Endodermal cell (in vitro differentiated cells): ENCODE measurements around the gene SPATA31C1. TPM values are rescaled to one million over a fixed set of nuclear protein-coding genes. Genes with fewer than 3 reads are reported as not detected.

ENCODE experiments used
- DNase-seq: peaks from one replicate; pipeline ENCODE4 v3.0.0-alpha.2; 2017
- H3K27ac ChIP-seq: 2 replicates; pipeline ENCODE4 v1.5.1; 2013; ENCODE audit warnings: mild to moderate bottlenecking, low read depth, low read length, moderate library complexity
- H3K27me3 ChIP-seq: 2 replicates; pipeline ENCODE4 v1.6.1; 2013; ENCODE audit warnings: mild to moderate bottlenecking, low read length, moderate library complexity; ENCODE audit not compliant: insufficient read depth, control insufficient read depth, poor library complexity, severe bottlenecking
- H3K36me3 ChIP-seq: 2 replicates; pipeline ENCODE4 v1.7.0; 2013; ENCODE audit warnings: mild to moderate bottlenecking, low read length, moderate library complexity; ENCODE audit not compliant: control insufficient read depth, insufficient read depth
- H3K4me1 ChIP-seq: one replicate; pipeline ENCODE4 v1.7.0; 2013; ENCODE audit warnings: low read length; ENCODE audit not compliant: control insufficient read depth, insufficient read depth
- H3K4me3 ChIP-seq: 2 replicates; pipeline ENCODE4 v1.5.1; 2013; ENCODE audit warnings: mild to moderate bottlenecking, low read length, moderate library complexity
- H3K9ac ChIP-seq: 2 replicates; pipeline ENCODE4 v1.6.1; 2013; ENCODE audit warnings: mild to moderate bottlenecking, low read length, moderate library complexity; ENCODE audit not compliant: poor library complexity, severe bottlenecking; ENCODE audit errors: extremely low read depth
- H3K9me3 ChIP-seq: 2 replicates; pipeline ENCODE4 v1.6.1; 2013; ENCODE audit warnings: mild to moderate bottlenecking, low read length, moderate library complexity; ENCODE audit not compliant: control insufficient read depth
- H3K27ac Mint-ChIP-seq: 2 replicates; pipeline ENCODE4 v1.8.0; 2020; ENCODE audit warnings: mixed read lengths
- H3K27me3 Mint-ChIP-seq: 2 replicates; pipeline ENCODE4 v1.8.0; 2021; ENCODE audit warnings: mild to moderate bottlenecking, mixed read lengths; ENCODE audit not compliant: insufficient read depth
- H3K36me3 Mint-ChIP-seq: 2 replicates; pipeline ENCODE4 v1.8.0; 2020; ENCODE audit warnings: low read depth, mixed read lengths
- H3K4me1 Mint-ChIP-seq: 2 replicates; pipeline ENCODE4 v1.8.0; 2020; ENCODE audit warnings: mixed read lengths
- H3K4me3 Mint-ChIP-seq: 2 replicates; pipeline ENCODE4 v1.8.0; 2020; ENCODE audit warnings: mild to moderate bottlenecking, moderate library complexity, mixed read lengths
- H3K9me3 Mint-ChIP-seq: 2 replicates; pipeline ENCODE4 v1.8.0; 2020; ENCODE audit warnings: mild to moderate bottlenecking, mixed read lengths
- CTCF ChIP-seq: fragments of 200-600 bp; sonication (generic); conservative IDR thresholded peaks from 2 replicates; pipeline ENCODE4 v1.5.0; 2021; ENCODE audit warnings: antibody characterized with exemption, mild to moderate bottlenecking
- WGBS, 2 experiments: methylation state at CpG; one replicate each; pipeline versions ENCODE4 v1.1.5 to v1.1.7; 2013; ENCODE audit warnings: missing lambda C conversion rate in 2 of 2, mixed read lengths in 1 of 2; ENCODE audit not compliant: insufficient coverage in 1 of 2, insufficient read length in 1 of 2; 5-methylcytosine and 5-hydroxymethylcytosine counted together
- total RNA-seq, 2 donors: library from RNA; stranded (reverse); fragmentation: NEBNext Ultra II Directional in 1 of 2; extraction: Animal tissue kit (Norgen Biotek cat#: 25700) in 1 of 2; gene quantifications; 2 replicates in 1 of 2; 3 replicates in 1 of 2; pipeline ENCODE4 v1.2.1, GENCODE V29; 2021

Gene SPATA31C1
- total RNA-seq, 2 donors from 2014 or later = 0.09 TPM; not detected in 1

- Histone ChIP-seq H3K27ac (no peak overlapping the region), H3K27me3 (no peaks in the 10 kb centered on the region), H3K9me3 (no peaks in the 10 kb centered on the region), H3K4me1 (no peaks in the 10 kb centered on the region), H3K9ac (no peak overlapping the region), H3K36me3 (no peaks in the 10 kb centered on the region), H3K4me3 (no peak overlapping the region)
- Mint-ChIP-seq H3K36me3 (no peaks in the 10 kb centered on the region), H3K27ac (no peak overlapping the region), H3K27me3 (peaks cover 4% of the 10 kb centered on the region), H3K4me3 (no peak overlapping the region), H3K4me1 (no peaks in the 10 kb centered on the region), H3K9me3 (no peaks in the 10 kb centered on the region)
- WGBS, 2 experiments = 90 to 93% methylated on average over 9 to 10 of the region's 10 CpGs
- DNase-seq = peak; percentile 42
- TF ChIP-seq CTCF = no peak
Observed at GRCh38 chr9:87890837-87891236, 26.9 kb upstream of the SPATA31C1 start.

GRCh38 chr9:87891754-87892153, 26.0 kb upstream of the SPATA31C1 start:
- Mint-ChIP-seq H3K4me1 (no peaks in the 10 kb centered on the region), H3K36me3 (no peaks in the 10 kb centered on the region), H3K4me3 (no peak overlapping the region), H3K9me3 (no peaks in the 10 kb centered on the region), H3K27me3 (peaks cover under 1% of the 10 kb centered on the region), H3K27ac (no peak overlapping the region)
- no peak overlapping the region for H3K4me3 ChIP-seq
- no peaks in the 10 kb centered on the region for H3K4me1 ChIP-seq
- H3K36me3 ChIP-seq = no peaks in the 10 kb centered on the region
- 97 to 100% methylated on average over 1 to 4 of the region's 6 CpGs for WGBS, 2 experiments
- no peaks in the 10 kb centered on the region for H3K27me3 ChIP-seq
- DNase-seq = no peak
- H3K9ac ChIP-seq = no peak overlapping the region
- no peak for TF ChIP-seq CTCF
- no peak overlapping the region for H3K27ac ChIP-seq
- no peaks in the 10 kb centered on the region for H3K9me3 ChIP-seq

- no peaks in the 10 kb centered on the region for H3K4me1 Mint-ChIP-seq
- no peak overlapping the region for H3K9ac ChIP-seq
- no peaks in the 10 kb centered on the region for H3K27me3 ChIP-seq
- H3K27ac ChIP-seq = no peak overlapping the region
- no peak overlapping the region for H3K4me3 ChIP-seq
- no peaks in the 10 kb centered on the region for H3K27me3 Mint-ChIP-seq
- WGBS, 2 experiments = 93% methylated on average over 4 of the region's 4 CpGs; no CpG with 5 or more reads in 1 of the 2 experiments
- no peak for TF ChIP-seq CTCF
- no peaks in the 10 kb centered on the region for H3K9me3 ChIP-seq
- H3K36me3 Mint-ChIP-seq = no peaks in the 10 kb centered on the region
- H3K4me1 ChIP-seq = no peaks in the 10 kb centered on the region
- peaks cover 2% of the 10 kb centered on the region for H3K9me3 Mint-ChIP-seq
- no peak for DNase-seq
- H3K27ac Mint-ChIP-seq = no peak overlapping the region
- H3K36me3 ChIP-seq = no peaks in the 10 kb centered on the region
- H3K4me3 Mint-ChIP-seq = no peak overlapping the region
Observed at GRCh38 chr9:87892956-87893355, 24.8 kb upstream of the SPATA31C1 start.
